ENCODE results near the gene OSTC.

OSTC gene

GRCh38 chr4:108649863-108650211, 562 bp upstream of the OSTC start:
- Histone ChIP-seq H2AFZ (ENCODE audit: low read depth) (peak overlapping the region; percentile 93), H4K20me1 (ENCODE audit: insufficient read depth) (no peaks in the 10 kb centered on the region), H3K27ac (peak overlapping the region; percentile 77; the same call in 1 of the 2 replicates), H3K27me3 (ENCODE audit: insufficient read depth, low read depth) (no peaks in the 10 kb centered on the region), H3K4me2 (peak overlapping the region; percentile 66), H3K4me3 (IDR thresholded peaks at IDR 0.05; ENCODE audit: insufficient read depth, low read depth, low read length) (no peak overlapping the region), H3K79me2 (ENCODE audit: insufficient read depth, low read depth) (peaks cover 44% of the 10 kb centered on the region), H3K4me1 (ENCODE audit: low read depth, poor library complexity, severe bottlenecking) (peaks cover 20% of the 10 kb centered on the region), H3K9ac (peak overlapping the region; percentile 80), H3K36me3 (ENCODE audit: insufficient read depth) (no peaks in the 10 kb centered on the region)
- TF ChIP-seq, protein P1, sequence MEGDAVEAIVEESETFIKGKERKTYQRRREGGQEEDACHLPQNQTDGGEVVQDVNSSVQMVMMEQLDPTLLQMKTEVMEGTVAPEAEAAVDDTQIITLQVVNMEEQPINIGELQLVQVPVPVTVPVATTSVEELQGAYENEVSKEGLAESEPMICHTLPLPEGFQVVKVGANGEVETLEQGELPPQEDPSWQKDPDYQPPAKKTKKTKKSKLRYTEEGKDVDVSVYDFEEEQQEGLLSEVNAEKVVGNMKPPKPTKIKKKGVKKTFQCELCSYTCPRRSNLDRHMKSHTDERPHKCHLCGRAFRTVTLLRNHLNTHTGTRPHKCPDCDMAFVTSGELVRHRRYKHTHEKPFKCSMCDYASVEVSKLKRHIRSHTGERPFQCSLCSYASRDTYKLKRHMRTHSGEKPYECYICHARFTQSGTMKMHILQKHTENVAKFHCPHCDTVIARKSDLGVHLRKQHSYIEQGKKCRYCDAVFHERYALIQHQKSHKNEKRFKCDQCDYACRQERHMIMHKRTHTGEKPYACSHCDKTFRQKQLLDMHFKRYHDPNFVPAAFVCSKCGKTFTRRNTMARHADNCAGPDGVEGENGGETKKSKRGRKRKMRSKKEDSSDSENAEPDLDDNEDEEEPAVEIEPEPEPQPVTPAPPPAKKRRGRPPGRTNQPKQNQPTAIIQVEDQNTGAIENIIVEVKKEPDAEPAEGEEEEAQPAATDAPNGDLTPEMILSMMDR (conservative IDR thresholded peaks at IDR 0.05; ENCODE audit: low read depth, low read length) = no peak; the same call in 1 of the 2 replicates

DNA sequence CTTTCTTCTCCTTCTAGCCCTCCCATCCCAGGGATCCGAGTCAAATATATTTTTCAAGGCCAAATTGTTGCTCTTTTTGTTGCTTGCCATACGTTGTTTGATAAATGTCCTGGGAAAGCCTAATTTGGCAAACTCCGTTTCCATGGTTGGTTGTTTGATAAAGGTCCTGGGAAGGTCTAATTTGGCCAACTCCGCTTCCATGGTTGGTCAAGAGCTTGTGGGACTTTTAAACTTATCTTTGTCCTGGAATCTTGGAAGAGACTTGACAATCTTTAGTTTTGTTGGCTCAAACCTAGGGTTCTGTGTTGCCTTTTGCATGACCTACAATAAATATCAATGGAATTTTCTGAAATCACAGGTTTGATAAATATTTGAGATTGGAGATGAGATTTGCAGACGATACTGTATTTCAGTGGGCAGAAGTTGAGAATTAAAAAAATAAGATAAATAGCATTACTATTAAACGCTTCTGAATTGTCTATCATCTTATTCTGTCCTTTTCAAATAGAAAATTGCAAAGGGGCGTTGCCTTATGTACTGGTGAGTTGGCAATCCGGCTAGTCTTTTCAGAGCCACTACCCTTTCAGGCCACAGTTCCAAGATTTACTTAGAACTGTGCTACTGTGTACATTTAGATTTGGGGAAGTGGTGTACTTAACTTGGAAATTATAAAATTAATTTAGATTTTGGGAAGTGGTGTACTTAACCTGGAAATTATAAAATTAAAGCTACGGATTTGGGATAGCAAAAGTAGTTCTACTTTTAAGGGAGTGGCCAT, 804 bp downstream of the OSTC start:
- H3K36me3 ChIP-seq (ENCODE audit: insufficient read depth) = no peaks in the 10 kb centered on the region
- H3K4me3 ChIP-seq (IDR thresholded peaks at IDR 0.05; ENCODE audit: insufficient read depth, low read depth, low read length) = no peak overlapping the region
- H3K27ac ChIP-seq = peak overlapping the region; percentile 77
- peak overlapping the region; percentile 93 for H2AFZ ChIP-seq (ENCODE audit: low read depth)
- H3K79me2 ChIP-seq (ENCODE audit: insufficient read depth, low read depth) = peaks cover 47% of the 10 kb centered on the region
- H3K9ac ChIP-seq = peak overlapping the region; percentile 80
- H3K4me1 ChIP-seq (ENCODE audit: low read depth, poor library complexity, severe bottlenecking) = peaks cover 20% of the 10 kb centered on the region
- H4K20me1 ChIP-seq (ENCODE audit: insufficient read depth) = no peaks in the 10 kb centered on the region
- TF ChIP-seq, protein P1 (conservative IDR thresholded peaks at IDR 0.05; ENCODE audit: low read depth, low read length) = no peak
- peak overlapping the region; percentile 85 for H3K4me2 ChIP-seq
- H3K27me3 ChIP-seq (ENCODE audit: insufficient read depth, low read depth) = no peaks in the 10 kb centered on the region

- no peak overlapping the region for H2AFZ ChIP-seq (ENCODE audit: low read depth)
- no peaks in the 10 kb centered on the region for H3K79me2 ChIP-seq (ENCODE audit: insufficient read depth, low read depth)
- no peak overlapping the region for H3K4me3 ChIP-seq (IDR thresholded peaks at IDR 0.05; ENCODE audit: insufficient read depth, low read depth, low read length)
- no peaks in the 10 kb centered on the region for H4K20me1 ChIP-seq (ENCODE audit: insufficient read depth)
- no peak overlapping the region for H3K27ac ChIP-seq
- no peaks in the 10 kb centered on the region for H3K4me1 ChIP-seq (ENCODE audit: low read depth, poor library complexity, severe bottlenecking)
- H3K36me3 ChIP-seq (ENCODE audit: insufficient read depth) = peaks cover 10% of the 10 kb centered on the region; the same call in 1 of the 2 replicates
- TF ChIP-seq, protein P1 (conservative IDR thresholded peaks at IDR 0.05; ENCODE audit: low read depth, low read length) = no peak
- H3K9ac ChIP-seq = no peak overlapping the region
- no peak overlapping the region for H3K4me2 ChIP-seq
- no peaks in the 10 kb centered on the region for H3K27me3 ChIP-seq (ENCODE audit: insufficient read depth, low read depth)
Measured at GRCh38 chr4:108662629-108663028, 12.2 kb downstream of the OSTC start.

GRCh38 chr4:108674356-108674977, 24.1 kb downstream of the OSTC start:
- no peak overlapping the region for H3K9ac ChIP-seq
- TF ChIP-seq, protein P1 (conservative IDR thresholded peaks at IDR 0.05; ENCODE audit: low read depth, low read length) = no peak
- no peaks in the 10 kb centered on the region for H4K20me1 ChIP-seq (ENCODE audit: insufficient read depth)

More at GRCh38 chr4:108674356-108674977, 24.1 kb downstream of the OSTC start:
- no peak overlapping the region for H2AFZ ChIP-seq (ENCODE audit: low read depth)
- no peak overlapping the region for H3K4me3 ChIP-seq (IDR thresholded peaks at IDR 0.05; ENCODE audit: insufficient read depth, low read depth, low read length)
- H3K27ac ChIP-seq = no peak overlapping the region
- H3K4me2 ChIP-seq = no peak overlapping the region
- no peaks in the 10 kb centered on the region for H3K79me2 ChIP-seq (ENCODE audit: insufficient read depth, low read depth)
- no peaks in the 10 kb centered on the region for H3K36me3 ChIP-seq (ENCODE audit: insufficient read depth)
- no peaks in the 10 kb centered on the region for H3K4me1 ChIP-seq (ENCODE audit: low read depth, poor library complexity, severe bottlenecking)
- no peaks in the 10 kb centered on the region for H3K27me3 ChIP-seq (ENCODE audit: insufficient read depth, low read depth)

All from KMS-11 (cell line).